Panc1 (cell line): Measurements from ENCODE around the gene GAB3. TPM values are rescaled to one million over a fixed set of nuclear protein-coding genes. Genes with fewer than 3 reads are reported as not detected.
A peak's percentile ranks its signal among the peaks of the same experiment; 100 is the strongest.

ENCODE experiments used
- ATAC-seq: fragments of 200-7000 bp; cut with Tn5 transposase; 2 replicates; pipeline ENCODE4 v1.9.1; 2020; ENCODE audit warnings: mild to moderate bottlenecking, moderate library complexity
- BruUV-seq: library from RNA; stranded (reverse); fragments of 400-500 nt; replicated peaks from 2 replicates; lab custom pipeline; 2021; lab: Mats Ljungman, UMichigan
- CTCF ChIA-PET: fragments of 300-600 bp; sonication (Branson Sonifier 250); formaldehyde crosslinking; loops from one replicate; lab custom pipeline; 2022; ENCODE audit warnings: antibody characterized with exemption; lab: Charles Lee
- POLR2A ChIA-PET: fragments of 300-600 bp; sonication (Branson Sonifier 250); formaldehyde crosslinking; loops from one replicate; lab custom pipeline; 2022; ENCODE audit warnings: antibody characterized with exemption; lab: Charles Lee
- DNase-seq: peaks from one replicate; pipeline ENCODE4 v3.0.0-alpha.2; 2010; ENCODE audit warnings: low read depth, low spot score
- H3K27ac ChIP-seq: 2 replicates; pipeline ENCODE4 v1.5.1; 2011; ENCODE audit warnings: mild to moderate bottlenecking, low read length, inconsistent platforms
- H3K27me3 ChIP-seq: fragments of 200-500 bp; sonication (Bioruptor generic); 2 replicates; pipeline ENCODE4 v1.6.0; 2014; ENCODE audit warnings: low read length, inconsistent platforms; ENCODE audit not compliant: control insufficient read depth, insufficient read depth
- H3K36me3 ChIP-seq: fragments of 200-500 bp; sonication (Bioruptor generic); 2 replicates; pipeline ENCODE4 v1.5.1; 2014; ENCODE audit warnings: inconsistent platforms, mild to moderate bottlenecking, low read length, moderate library complexity; ENCODE audit not compliant: control insufficient read depth, insufficient read depth
- H3K4me1 ChIP-seq: 2 replicates; pipeline ENCODE4 v1.5.1; 2011; ENCODE audit warnings: inconsistent platforms, mild to moderate bottlenecking, low read length, moderate library complexity; ENCODE audit not compliant: control insufficient read depth, insufficient read depth
- H3K4me3 ChIP-seq, 2 experiments: 2 replicates each; pipeline ENCODE4 v1.5.1; 2011 to 2012; ENCODE audit warnings: low read depth in 2 of 2, low read length in 2 of 2, mild to moderate bottlenecking in 2 of 2, inconsistent platforms in 1 of 2, moderate library complexity in 1 of 2
- H3K9me3 ChIP-seq: fragments of 200-500 bp; sonication (Bioruptor generic); 2 replicates; pipeline ENCODE4 v1.5.1; 2014; ENCODE audit warnings: low read depth, mild to moderate bottlenecking, inconsistent platforms, low read length, moderate library complexity; ENCODE audit not compliant: control insufficient read depth, insufficient read depth
- CTCF ChIP-seq: fragments of 450-650 bp; IDR thresholded peaks from 2 replicates; pipeline ENCODE4 v1.5.1; 2017; ENCODE audit warnings: mild to moderate bottlenecking
- POLR2AphosphoS5 ChIP-seq: IDR thresholded peaks from 2 replicates; pipeline ENCODE4 v1.6.1; 2012; ENCODE audit warnings: mild to moderate bottlenecking, low read depth, low read length, moderate library complexity
- REST ChIP-seq, 2 experiments: IDR thresholded peaks; 2 replicates each; pipeline ENCODE4 v1.6.1; 2011 to 2012; ENCODE audit warnings: low read depth in 2 of 2, control low read depth in 1 of 2, low read length in 1 of 2, mild to moderate bottlenecking in 1 of 2, moderate library complexity in 1 of 2; ENCODE audit not compliant: insufficient read depth in 1 of 2
- SIN3A ChIP-seq: IDR thresholded peaks from 2 replicates; pipeline ENCODE4 v1.6.1; 2012; ENCODE audit warnings: low read depth, mild to moderate bottlenecking, low read length, moderate library complexity, borderline replicate concordance; ENCODE audit not compliant: insufficient read depth
- TCF7L2 ChIP-seq: IDR thresholded peaks from 2 replicates; pipeline ENCODE4 v1.6.1; 2011; ENCODE audit warnings: mild to moderate bottlenecking, low read depth, low read length, inconsistent platforms
- in situ Hi-C: cut with HindIII; loops from 2 replicates; pipeline ENCODE4 v1.10.0; 2016; ENCODE audit warnings: low sequenced_read_pairs, low pct_unique_long_range_greater_than_20kb
- intact Hi-C: fragments of 100-400 bp; cut with micrococcal nuclease; formaldehyde crosslinking; loops from one replicate; pipeline ENCODE4 v1.10.0; 2022; ENCODE audit not compliant: unreplicated experiment
- total RNA-seq: library from RNA; stranded (reverse); gene quantifications from one replicate; pipeline ENCODE4 v1.2.1, GENCODE V29; 2021; ENCODE audit not compliant: unreplicated experiment

The GAB3 gene
- total RNA-seq, 1 experiment from 2014 or later = 8.2 TPM

DNA sequence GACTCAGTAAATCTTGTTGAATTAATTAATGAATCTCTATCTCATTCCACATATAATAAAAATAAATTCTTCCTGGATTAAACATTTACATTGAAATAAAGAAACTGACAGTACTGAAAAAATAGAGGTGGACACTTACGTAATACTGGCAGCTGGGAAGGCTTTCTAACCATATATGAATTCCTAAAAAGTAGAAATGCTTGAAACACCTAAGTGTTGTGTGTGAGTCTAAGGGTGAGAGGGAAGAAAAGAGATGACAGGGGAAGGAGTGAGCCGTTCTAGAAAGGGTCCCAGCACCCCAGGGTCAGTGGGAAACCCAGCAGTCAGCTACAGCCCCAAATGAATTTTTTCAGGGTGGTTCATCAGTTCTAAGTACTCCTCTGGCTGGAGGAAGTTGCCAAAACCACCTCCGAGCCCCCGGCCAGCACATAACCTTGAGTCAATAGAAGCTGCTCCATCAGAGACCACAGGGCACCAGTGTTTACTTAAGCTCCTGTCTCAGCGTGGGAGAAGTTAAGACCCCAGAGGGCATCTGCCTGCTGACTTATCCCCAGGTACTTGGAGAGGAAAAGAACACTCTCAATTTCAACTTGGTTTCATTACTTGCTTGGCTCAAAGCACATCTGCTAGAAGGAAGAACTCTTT lies 18.3 kb downstream of the GAB3 start:
- H3K36me3 ChIP-seq = no peaks in the 10 kb centered on the region
- intact Hi-C loops (no loop called here), in situ Hi-C loops (no loop called here)
- peak overlapping the region; percentile 13 to 50; a peak in 3 of 4 replicates for H3K4me3 ChIP-seq
- POLR2A ChIA-PET = interaction anchor here (1.2 kb wide), 1 partner anchor 18 kb away, joined by 4 read pairs; the partner anchor contains the start of gene GAB3
- TF ChIP-seq SIN3A (0 out of 2 replicates have a peak, but pooled peaks have one; percentile 35), REST (IDR thresholded peaks at IDR 0.05; ENCODE audit: insufficient read depth in 1 of 2, low read depth in 2 of 2, low read length in 1 of 2) (no peak), POLR2AphosphoS5 (peak; percentile 78; the same call in 1 of the 2 replicates), TCF7L2 (no peak), CTCF (no peak)
- H3K27me3 ChIP-seq = no peaks in the 10 kb centered on the region
- BruUV-seq = no TSS peak
- CTCF ChIA-PET = interaction anchor here (0.5 to 0.8 kb wide), 2 partner anchors 16 to 24 kb away, joined by 5 read pairs; no protein-coding TSS in a partner anchor
- peak; percentile 85 for DNase-seq
- no peaks in the 10 kb centered on the region for H3K9me3 ChIP-seq
- H3K4me1 ChIP-seq = peaks cover 96% of the 10 kb centered on the region
- ATAC-seq = peak; percentile 81
- H3K27ac ChIP-seq = peak overlapping the region; percentile 89

DNA sequence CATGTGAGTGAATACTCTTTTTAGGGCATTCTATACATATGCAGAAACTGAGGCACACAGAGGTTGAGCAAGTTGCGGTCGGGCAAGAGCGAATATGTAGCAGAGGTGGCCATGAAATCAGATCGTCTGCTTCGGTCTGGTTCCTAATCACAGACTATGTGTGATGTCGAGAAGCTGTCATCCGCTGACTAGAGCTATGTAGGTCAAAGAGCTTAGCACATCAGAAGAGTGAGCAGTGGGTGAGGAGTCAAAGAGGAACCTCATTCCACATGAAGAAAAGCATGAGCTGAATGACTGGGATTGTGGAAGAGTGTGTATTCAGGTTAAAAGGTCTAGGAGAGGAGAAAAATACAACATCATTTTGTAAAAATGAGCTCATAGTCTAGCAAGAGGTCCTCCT lies 19.0 kb downstream of the GAB3 start:
- BruUV-seq = no TSS peak
- Histone ChIP-seq H3K27me3 (no peaks in the 10 kb centered on the region), H3K4me1 (peaks cover 95% of the 10 kb centered on the region), H3K36me3 (no peaks in the 10 kb centered on the region), H3K27ac (peak overlapping the region; percentile 89), H3K9me3 (no peaks in the 10 kb centered on the region), H3K4me3 (0 out of 4 replicates have a peak overlapping the region, but pooled peaks of 1 of the 2 experiments have one; percentile 15)
- POLR2A ChIA-PET = interaction anchor here (1.2 kb wide), 1 partner anchor 19 kb away, joined by 4 read pairs; the partner anchor contains the start of gene GAB3
- in situ Hi-C loops (no loop called here), intact Hi-C loops (no loop called here)
- CTCF ChIA-PET = interaction anchor here (0.8 kb wide), 1 partner anchor 17 kb away, joined by 5 read pairs; no protein-coding TSS in a partner anchor
- peak; percentile 30; the same call in 1 of the 2 replicates for ATAC-seq
- DNase-seq = no peak
- TF ChIP-seq SIN3A (no peak), POLR2AphosphoS5 (no peak), CTCF (no peak), REST (IDR thresholded peaks at IDR 0.05; ENCODE audit: insufficient read depth in 1 of 2, low read depth in 2 of 2, low read length in 1 of 2) (no peak), TCF7L2 (no peak)
